ENCODE data around the gene PRR30.

- TF ChIP-seq CTCF (IDR thresholded peaks at IDR 0.05): no peak
- TF ChIP-seq POLR2A (IDR thresholded peaks at IDR 0.05): no peak
These were observed 51.3 kb downstream of the PRR30 start for GRCh38 chr2:27087823-27088410.
